Mesodermal cell (in vitro differentiated cells): ENCODE data around the gene GAS2L1.

Experiments
- H3K27ac ChIP-seq: 2 replicates; pipeline ENCODE4 v1.7.0; 2013; ENCODE audit warnings: mild to moderate bottlenecking, low read depth, low read length, moderate library complexity; ENCODE audit not compliant: severe bottlenecking
- H3K36me3 ChIP-seq: 2 replicates; pipeline ENCODE4 v1.7.1; 2013; ENCODE audit warnings: mild to moderate bottlenecking, low read length, moderate library complexity; ENCODE audit not compliant: control insufficient read depth, insufficient read depth
- H3K4me1 ChIP-seq: one replicate; pipeline ENCODE4 v1.7.1; 2013; ENCODE audit warnings: mild to moderate bottlenecking, low read length; ENCODE audit not compliant: insufficient read depth, control insufficient read depth, poor library complexity, severe bottlenecking
- H3K4me3 ChIP-seq: 2 replicates; pipeline ENCODE4 v1.7.0; 2013; ENCODE audit warnings: low read length, control low read depth, mild to moderate bottlenecking; ENCODE audit not compliant: insufficient read depth, poor library complexity, severe bottlenecking; ENCODE audit errors: extremely low read depth
- H3K9me3 ChIP-seq: 2 replicates; pipeline ENCODE4 v1.7.1; 2013; ENCODE audit warnings: mild to moderate bottlenecking, low read length, moderate library complexity; ENCODE audit not compliant: control insufficient read depth
- WGBS, 2 experiments: methylation state at CpG; one replicate each; pipeline ENCODE4 v1.1.5; 2013; ENCODE audit warnings: missing lambda C conversion rate in 2 of 2; ENCODE audit not compliant: insufficient coverage in 2 of 2; 5-methylcytosine and 5-hydroxymethylcytosine counted together

Gene GAS2L1

DNA sequence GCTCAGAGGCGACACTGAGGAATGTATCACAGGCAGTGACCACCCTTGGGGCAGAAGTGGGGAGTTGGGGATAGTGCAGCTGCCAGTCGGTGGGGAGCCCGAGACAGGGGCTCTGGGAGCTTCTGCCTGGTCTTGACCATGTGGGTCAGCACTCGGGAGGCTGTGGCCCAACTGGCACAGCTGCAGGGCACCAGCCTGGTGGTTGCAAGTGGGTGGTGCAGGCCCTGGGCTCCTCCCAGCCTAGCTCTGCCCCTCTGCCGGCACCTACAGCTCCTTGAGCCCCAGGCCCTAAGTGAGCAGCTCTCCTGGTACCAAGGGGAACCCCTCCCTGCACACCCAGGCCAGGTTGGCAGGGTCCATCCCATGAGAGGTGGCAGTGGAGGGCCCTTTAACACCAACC is 21.6 kb downstream of the GAS2L1 start:
- Histone ChIP-seq H3K27ac (no peak overlapping the region), H3K4me1 (peaks cover 19% of the 10 kb centered on the region), H3K9me3 (no peaks in the 10 kb centered on the region), H3K4me3 (no peak overlapping the region), H3K36me3 (peaks cover 60% of the 10 kb centered on the region)
- WGBS, 2 experiments: 87 to 100% methylated on average over 3 to 4 of the region's 5 CpGs

DNA sequence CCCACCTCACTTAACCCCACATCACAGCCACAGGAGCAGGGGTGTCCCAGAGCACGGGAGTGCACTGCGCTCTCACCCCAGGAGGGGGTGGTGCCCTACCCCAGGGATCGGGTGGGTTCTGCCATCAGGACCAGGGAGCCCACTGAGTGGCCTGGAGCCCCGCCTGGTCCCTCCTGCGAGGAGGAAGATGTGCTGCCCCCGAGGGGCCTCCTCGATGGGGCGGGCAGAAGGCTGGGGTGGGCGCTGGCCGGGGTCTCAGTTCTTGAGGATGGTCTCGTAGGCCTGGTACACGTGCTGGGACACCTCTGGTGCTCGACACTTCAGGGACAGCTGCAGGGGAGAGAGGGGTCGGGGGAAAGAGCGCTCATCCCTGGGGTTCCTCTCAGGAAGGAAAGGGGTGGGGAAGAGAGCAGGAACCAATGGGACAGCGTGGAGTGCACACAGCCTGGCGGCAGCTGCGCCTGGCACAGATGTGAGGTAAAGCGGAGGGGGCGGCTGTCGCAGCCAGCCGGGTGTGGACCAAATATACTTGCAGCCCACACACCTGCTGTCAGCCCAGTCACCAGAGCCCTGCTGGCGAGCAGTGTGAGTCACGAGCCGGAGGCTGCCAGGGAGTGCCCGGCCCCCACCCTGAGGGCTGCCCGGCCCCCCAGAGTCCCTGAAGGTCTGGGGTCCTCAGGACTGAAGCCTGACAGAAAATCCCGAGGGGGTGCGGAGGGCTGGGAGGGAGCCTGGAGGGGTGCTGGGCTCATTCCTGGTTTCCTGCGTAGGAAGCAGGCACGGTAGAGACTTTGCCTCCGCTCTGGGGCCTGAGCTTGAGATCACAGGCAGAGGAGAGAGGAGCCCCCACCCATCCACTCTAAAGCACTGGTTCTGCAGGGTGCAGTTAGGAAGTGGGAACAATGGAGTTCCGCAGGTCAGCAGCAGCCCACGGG is 22.4 kb downstream of the GAS2L1 start:
- Histone ChIP-seq H3K4me3 (no peak overlapping the region), H3K4me1 (peaks cover 19% of the 10 kb centered on the region), H3K9me3 (no peaks in the 10 kb centered on the region), H3K27ac (no peak overlapping the region), H3K36me3 (peaks cover 66% of the 10 kb centered on the region)
- WGBS, 2 experiments: 94 to 99% methylated on average over 25 to 31 of the region's 34 CpGs

DNA sequence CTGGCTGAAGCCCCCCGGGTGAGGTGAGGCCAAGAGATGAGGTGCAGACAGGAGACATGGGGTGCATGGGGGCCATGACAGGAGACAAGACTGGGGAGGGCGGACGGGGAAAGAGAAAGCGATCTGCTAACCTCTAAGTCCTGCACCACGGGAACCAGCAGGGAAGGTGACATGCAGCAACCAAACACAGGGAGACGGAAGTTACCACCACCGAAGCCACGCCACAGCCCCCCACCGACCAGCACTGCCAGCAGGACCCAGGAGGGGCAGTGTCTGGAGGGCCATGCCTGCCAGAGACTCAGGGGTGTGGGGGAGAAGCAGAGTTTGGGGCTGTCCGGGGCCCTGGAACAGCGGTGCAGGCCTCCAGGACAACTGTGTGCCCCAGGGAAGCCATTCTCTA is 23.1 kb downstream of the GAS2L1 start:
- 91 to 95% methylated on average over 10 of the region's 11 CpGs for WGBS, 2 experiments
- no peak overlapping the region for H3K4me3 ChIP-seq
- peaks cover 66% of the 10 kb centered on the region for H3K36me3 ChIP-seq
- no peak overlapping the region for H3K27ac ChIP-seq
- H3K9me3 ChIP-seq: no peaks in the 10 kb centered on the region
- H3K4me1 ChIP-seq: peaks cover 19% of the 10 kb centered on the region

DNA sequence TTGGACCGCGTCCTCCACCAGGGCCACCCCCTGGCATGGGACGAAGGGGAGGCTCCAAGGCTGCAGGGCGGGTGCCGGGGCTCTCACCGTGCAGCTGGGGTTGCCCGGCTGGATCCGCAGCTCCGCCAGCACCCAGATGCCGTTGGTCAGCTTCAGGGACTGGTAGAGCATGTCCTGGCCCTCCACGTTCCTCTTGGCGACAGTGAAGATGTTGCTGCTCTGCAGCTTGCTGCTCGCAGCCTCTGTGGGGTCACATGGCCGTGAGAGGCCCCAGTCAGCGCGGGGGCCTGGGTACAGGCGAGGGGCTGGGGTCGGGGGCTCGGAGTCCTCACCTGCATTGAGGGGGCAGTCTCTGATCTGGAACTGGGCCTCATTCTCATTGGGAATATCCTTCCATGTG is 23.8 kb downstream of the GAS2L1 start:
- Histone ChIP-seq H3K36me3 (peaks cover 67% of the 10 kb centered on the region), H3K4me3 (no peak overlapping the region), H3K9me3 (no peaks in the 10 kb centered on the region), H3K4me1 (peaks cover 19% of the 10 kb centered on the region), H3K27ac (peak overlapping the region; percentile 45)
- 93 to 97% methylated on average over 19 of the region's 19 CpGs for WGBS, 2 experiments

DNA sequence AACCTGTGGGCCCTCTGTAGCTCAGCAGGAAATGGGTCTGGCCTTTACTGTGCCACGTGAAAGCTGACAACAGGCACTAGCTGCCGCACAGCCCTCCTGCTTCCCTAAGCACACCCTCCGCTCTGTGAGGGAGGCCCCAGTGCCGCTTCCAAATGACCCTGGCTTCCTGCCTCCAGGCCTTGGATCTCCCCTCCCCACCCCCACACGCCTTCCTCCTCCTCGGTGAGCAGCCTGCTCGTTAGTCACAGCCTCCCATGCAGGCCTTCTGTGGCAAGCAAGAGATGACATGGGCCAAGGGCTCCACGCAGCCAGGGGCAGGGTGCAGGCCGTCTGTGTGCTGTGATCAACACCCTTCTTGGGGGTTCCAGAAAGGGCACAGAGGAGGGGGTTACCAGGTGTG is 24.3 kb downstream of the GAS2L1 start:
- Histone ChIP-seq H3K4me3 (no peak overlapping the region), H3K27ac (peak overlapping the region; percentile 45), H3K36me3 (peaks cover 71% of the 10 kb centered on the region), H3K9me3 (no peaks in the 10 kb centered on the region), H3K4me1 (peaks cover 19% of the 10 kb centered on the region)
- WGBS, 2 experiments: 42 to 51% methylated on average over 5 to 9 of the region's 9 CpGs

DNA sequence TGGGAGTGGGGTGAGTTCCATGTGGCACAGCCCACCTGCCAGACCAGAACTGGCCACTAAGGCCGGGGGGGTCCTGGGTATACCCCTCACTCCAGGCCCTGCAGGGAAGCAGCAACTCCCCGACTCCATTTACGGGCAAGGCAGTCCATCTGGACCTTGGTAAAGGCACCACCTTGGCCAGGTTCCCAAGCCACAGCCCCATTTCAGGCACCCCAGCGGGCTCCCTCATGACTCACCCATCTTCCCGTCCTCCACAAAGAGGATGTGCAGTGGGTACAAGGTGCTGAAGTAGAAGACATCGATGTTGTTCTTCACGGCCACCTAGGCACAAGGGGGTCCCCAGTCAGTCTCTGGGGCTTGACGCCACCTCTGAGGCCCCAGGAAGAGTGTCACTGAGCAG is 24.8 kb downstream of the GAS2L1 start:
- Histone ChIP-seq H3K36me3 (peaks cover 72% of the 10 kb centered on the region), H3K4me1 (peaks cover 19% of the 10 kb centered on the region), H3K4me3 (no peak overlapping the region), H3K9me3 (no peaks in the 10 kb centered on the region), H3K27ac (peak overlapping the region; percentile 45)
- 95 to 99% methylated on average over 8 of the region's 8 CpGs for WGBS, 2 experiments

DNA sequence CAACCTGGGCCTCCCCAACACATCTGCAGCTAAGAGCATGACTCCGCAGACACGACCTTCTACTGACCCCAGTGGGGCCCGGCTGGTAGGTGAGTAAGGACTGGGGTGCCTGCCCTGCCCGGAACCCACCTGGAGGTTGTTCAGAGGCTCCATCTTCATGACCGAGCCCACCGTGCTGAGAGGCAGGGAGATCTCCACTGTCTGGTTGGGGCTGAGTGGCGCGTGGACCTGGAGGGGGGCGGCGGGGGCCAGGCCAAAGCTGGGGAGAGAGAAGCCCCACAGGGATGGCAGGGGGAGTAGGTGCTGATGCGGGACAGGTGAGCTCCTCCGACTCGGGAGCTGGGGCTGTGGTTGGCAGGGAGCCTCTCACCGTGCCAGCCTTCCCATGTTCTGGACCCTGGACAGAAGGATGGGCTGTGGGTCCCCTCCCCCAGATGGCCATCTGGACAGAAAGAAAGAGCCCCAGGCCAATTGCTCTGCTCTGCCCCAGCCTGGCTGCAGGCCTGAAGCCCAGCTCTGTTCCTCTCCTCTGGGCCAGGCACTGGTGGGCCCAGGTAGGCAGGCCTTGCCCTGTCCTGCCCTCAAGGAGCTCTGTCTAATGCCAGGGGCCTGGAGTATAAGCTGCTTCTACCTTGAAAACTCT is 25.3 kb downstream of the GAS2L1 start:
- 90 to 94% methylated on average over 5 to 12 of the region's 14 CpGs for WGBS, 2 experiments
- Histone ChIP-seq H3K4me1 (peaks cover 19% of the 10 kb centered on the region), H3K9me3 (no peaks in the 10 kb centered on the region), H3K27ac (no peak overlapping the region), H3K36me3 (peaks cover 73% of the 10 kb centered on the region), H3K4me3 (no peak overlapping the region)

DNA sequence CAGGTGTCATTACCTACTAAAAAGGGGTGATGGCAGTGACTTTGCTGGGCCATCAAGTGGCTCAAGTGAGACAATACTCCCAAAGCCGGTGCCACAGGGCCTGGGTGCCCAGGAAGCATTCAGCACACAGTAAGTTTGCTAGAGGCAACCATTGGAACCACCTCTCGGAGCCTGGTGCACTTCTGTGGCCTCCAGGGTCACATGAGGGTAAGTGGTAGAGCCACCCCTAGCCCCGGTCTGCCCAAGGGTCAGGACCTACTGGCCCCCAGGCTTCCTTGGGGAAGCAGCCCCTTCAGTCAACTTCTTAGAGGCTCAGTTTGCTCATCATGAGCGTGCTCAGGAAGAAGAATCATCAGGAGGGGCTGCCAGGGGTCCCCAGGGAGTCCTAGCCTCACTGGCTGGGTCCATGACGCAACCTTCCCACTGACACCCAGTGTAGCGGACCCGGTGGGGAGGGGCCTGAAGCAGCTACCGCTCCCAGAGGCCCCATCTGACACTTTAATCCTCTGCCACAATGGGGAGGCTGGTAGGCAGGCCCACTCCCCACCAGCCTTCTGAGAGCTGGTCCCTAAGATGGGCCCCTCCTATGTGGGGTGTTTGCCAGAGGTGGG is 26.5 kb downstream of the GAS2L1 start:
- no peaks in the 10 kb centered on the region for H3K9me3 ChIP-seq
- H3K4me3 ChIP-seq: no peak overlapping the region
- 91 to 97% methylated on average over 7 of the region's 8 CpGs for WGBS, 2 experiments
- peaks cover 75% of the 10 kb centered on the region for H3K36me3 ChIP-seq
- H3K27ac ChIP-seq: no peak overlapping the region
- peaks cover 19% of the 10 kb centered on the region for H3K4me1 ChIP-seq

DNA sequence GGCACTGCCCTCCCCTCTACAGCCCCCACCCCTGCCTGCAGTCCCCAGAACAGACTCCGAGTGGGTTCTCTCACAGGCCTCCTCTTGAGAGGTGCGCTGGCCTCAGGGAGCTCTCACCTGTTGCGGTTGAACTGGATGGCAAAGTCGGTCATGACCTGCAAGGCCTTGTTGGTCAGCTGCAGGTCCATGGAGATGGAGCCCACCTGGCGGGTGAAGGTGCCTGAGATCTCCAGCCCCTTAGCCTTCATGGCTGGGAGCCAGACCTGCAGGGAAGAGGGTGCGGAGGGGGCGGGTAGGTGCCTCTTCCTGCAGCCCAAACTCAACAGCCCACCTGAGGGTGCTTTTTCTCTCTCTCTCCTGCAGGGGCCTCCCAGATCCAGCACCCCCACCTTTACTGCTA is 27.7 kb downstream of the GAS2L1 start:
- WGBS, 2 experiments: 98 to 100% methylated on average over 5 of the region's 7 CpGs
- Histone ChIP-seq H3K36me3 (peaks cover 76% of the 10 kb centered on the region), H3K9me3 (no peaks in the 10 kb centered on the region), H3K27ac (no peak overlapping the region), H3K4me1 (peaks cover 19% of the 10 kb centered on the region), H3K4me3 (no peak overlapping the region)

DNA sequence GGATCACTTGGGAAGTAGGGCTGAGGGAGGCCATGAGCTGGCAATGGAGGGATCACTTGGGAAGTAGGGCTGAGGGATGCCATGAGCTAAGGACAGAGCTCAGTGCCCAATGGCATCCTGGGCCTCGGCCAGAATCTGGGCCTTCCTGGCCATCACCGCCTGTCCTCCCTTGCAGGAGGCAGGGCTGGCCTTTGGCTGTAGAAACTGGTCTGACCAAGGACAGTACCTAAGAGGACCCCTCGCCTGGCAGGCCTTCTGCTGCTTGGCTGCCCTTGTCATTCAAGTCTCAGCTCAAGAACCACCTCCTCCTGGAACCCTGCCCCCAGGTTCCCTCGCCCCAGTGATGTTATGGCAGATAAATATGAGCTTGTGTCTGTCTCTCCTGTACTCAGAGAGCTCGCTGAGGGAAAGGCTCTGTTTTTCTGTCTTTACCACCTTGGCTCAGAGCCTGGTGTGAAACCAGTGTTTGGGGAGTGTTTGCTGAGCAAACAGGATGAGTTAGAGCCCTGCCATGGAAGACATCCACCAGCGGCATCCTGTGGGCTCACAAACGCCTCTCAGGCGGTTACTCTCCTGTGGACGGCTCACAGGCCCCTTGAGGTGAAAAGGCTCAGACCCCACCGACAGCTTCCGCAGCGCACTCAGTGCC is 28.4 kb downstream of the GAS2L1 start:
- H3K4me1 ChIP-seq: peaks cover 19% of the 10 kb centered on the region
- H3K27ac ChIP-seq: no peak overlapping the region
- H3K36me3 ChIP-seq: peaks cover 76% of the 10 kb centered on the region
- H3K9me3 ChIP-seq: no peaks in the 10 kb centered on the region
- no peak overlapping the region for H3K4me3 ChIP-seq
- WGBS, 2 experiments: 97 to 98% methylated on average over 8 to 10 of the region's 12 CpGs
